Tibial artery (tissue), 4 donors: ENCODE results near the gene KCNN3.

Experiments
- DNase-seq, 2 donors: peaks; one replicate each; pipeline ENCODE4 v3.0.0-alpha.2; 2019
- H3K27ac ChIP-seq, 2 donors: fragments of 200-600 bp; sonication (generic) in 1 of 2; 1 replicate in 1 of 2; 2 replicates in 1 of 2; pipeline ENCODE4 v1.5.1; 2018 to 2019; ENCODE audit warnings: mild to moderate bottlenecking in 1 of 2
- H3K27me3 ChIP-seq, 2 donors: fragments of 200-600 bp; sonication (generic) in 1 of 2; one replicate each; pipeline versions ENCODE4 v1.5.1 to v1.6.0; 2016 to 2019
- H3K36me3 ChIP-seq, 3 donors: fragments of 200-600 bp; sonication (generic) in 2 of 3; one replicate each; pipeline ENCODE4 v1.5.1; 2016 to 2019; ENCODE audit warnings: mild to moderate bottlenecking in 2 of 3
- H3K4me1 ChIP-seq, 4 donors: fragments of 200-600 bp; sonication (generic) in 2 of 4; 1 replicate in 3 of 4; 2 replicates in 1 of 4; pipeline ENCODE4 v1.5.1; 2016 to 2019
- H3K4me3 ChIP-seq, 2 donors: fragments of 200-600 bp; sonication (generic) in 1 of 2; 1 replicate in 1 of 2; 2 replicates in 1 of 2; pipeline ENCODE4 v1.5.1; 2018 to 2019; ENCODE audit warnings: mild to moderate bottlenecking in 2 of 2
- H3K9me3 ChIP-seq, 3 donors: fragments of 200-600 bp; sonication (generic) in 1 of 3; one replicate each; pipeline ENCODE4 v1.5.1; 2016 to 2019
- CTCF ChIP-seq, 2 experiments: fragments of 200-600 bp in 1 of 2; fragments of 450-650 bp in 1 of 2; IDR thresholded peaks; one replicate each; pipeline ENCODE4 v1.5.1; 2017 to 2019; ENCODE audit warnings: antibody characterized with exemption in 2 of 2, mild to moderate bottlenecking in 1 of 2, moderate library complexity in 1 of 2
- intact Hi-C: fragments of 100-400 bp; cut with DNase I; formaldehyde crosslinking; loops from one replicate; pipeline ENCODE4 v1.15.0; 2023; ENCODE audit warnings: low total_unique reads

The KCNN3 gene

GRCh38 chr1:154833209-154833608, 36.9 kb downstream of the KCNN3 start:
- intact Hi-C loops: no loop called here
- DNase-seq: no peak
- H3K4me1 ChIP-seq: no peaks in the 10 kb centered on the region
- H3K4me3 ChIP-seq: no peak overlapping the region
- H3K9me3 ChIP-seq: no peaks in the 10 kb centered on the region
- no peaks in the 10 kb centered on the region for H3K36me3 ChIP-seq
- TF ChIP-seq CTCF (IDR thresholded peaks at IDR 0.05): no peak
- H3K27me3 ChIP-seq: peaks cover 0 to 17% of the 10 kb centered on the region in 2 donors
- H3K27ac ChIP-seq: no peak overlapping the region

- Histone ChIP-seq H3K9me3 (no peaks in the 10 kb centered on the region), H3K36me3 (no peaks in the 10 kb centered on the region), H3K27me3 (peaks cover 0 to 9% of the 10 kb centered on the region in 2 donors), H3K27ac (no peak overlapping the region), H3K4me1 (no peaks in the 10 kb centered on the region), H3K4me3 (no peak overlapping the region)
- no peak for DNase-seq
- intact Hi-C loops: no loop called here
- TF ChIP-seq CTCF (IDR thresholded peaks at IDR 0.05): no peak
Measured at GRCh38 chr1:154832384-154832783, 37.7 kb downstream of the KCNN3 start.

GRCh38 chr1:154831462-154831861, 38.6 kb downstream of the KCNN3 start:
- Histone ChIP-seq H3K4me1 (no peaks in the 10 kb centered on the region), H3K27ac (no peak overlapping the region)
- intact Hi-C loops: no loop called here

GRCh38 chr1:154829062-154829461, 41.0 kb downstream of the KCNN3 start:
- no peaks in the 10 kb centered on the region for H3K4me1 ChIP-seq
- DNase-seq: no peak
- no peak overlapping the region for H3K4me3 ChIP-seq
- H3K9me3 ChIP-seq: no peaks in the 10 kb centered on the region
- no peaks in the 10 kb centered on the region for H3K36me3 ChIP-seq
- H3K27ac ChIP-seq: no peak overlapping the region
- H3K27me3 ChIP-seq: peaks cover 0 to 4% of the 10 kb centered on the region in 2 donors
- intact Hi-C loops: no loop called here
- TF ChIP-seq CTCF (IDR thresholded peaks at IDR 0.05): no peak

More at GRCh38 chr1:154831462-154831861, 38.6 kb downstream of the KCNN3 start:
- Histone ChIP-seq H3K27me3 (peaks cover 0 to 4% of the 10 kb centered on the region in 2 donors), H3K9me3 (no peaks in the 10 kb centered on the region), H3K4me3 (no peak overlapping the region), H3K36me3 (no peaks in the 10 kb centered on the region)
- no peak for TF ChIP-seq CTCF (IDR thresholded peaks at IDR 0.05)
- DNase-seq: no peak

GRCh38 chr1:154824179-154825000, 45.7 kb downstream of the KCNN3 start:
- intact Hi-C loops: no loop called here
- DNase-seq: no peak
- no peak overlapping the region for H3K27ac ChIP-seq
- peaks cover 0 to 3% of the 10 kb centered on the region in 2 donors for H3K27me3 ChIP-seq
- H3K9me3 ChIP-seq: no peaks in the 10 kb centered on the region
- H3K4me1 ChIP-seq: no peaks in the 10 kb centered on the region
- no peak for TF ChIP-seq CTCF (IDR thresholded peaks at IDR 0.05)
- no peaks in the 10 kb centered on the region for H3K36me3 ChIP-seq
- H3K4me3 ChIP-seq: no peak overlapping the region
